ENCODE measurements around the gene CSF2RB.
A peak's percentile ranks its signal among the peaks of the same experiment; 100 is the strongest.

Gene CSF2RB

DNA sequence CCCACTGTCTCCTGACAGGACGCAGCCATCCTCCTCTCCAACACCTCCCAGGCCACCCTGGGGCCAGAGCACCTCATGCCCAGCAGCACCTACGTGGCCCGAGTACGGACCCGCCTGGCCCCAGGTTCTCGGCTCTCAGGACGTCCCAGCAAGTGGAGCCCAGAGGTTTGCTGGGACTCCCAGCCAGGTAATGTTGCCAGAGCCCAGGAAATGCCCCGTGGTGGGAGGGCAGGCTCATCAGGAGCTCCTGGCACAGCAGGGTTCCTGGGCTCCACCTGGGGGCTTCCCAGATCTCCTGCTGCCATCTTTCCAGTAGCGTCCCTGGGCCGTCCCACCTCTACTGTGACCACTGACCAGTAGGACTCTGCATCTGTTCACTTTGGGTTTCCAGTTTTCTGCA is 16.2 kb downstream of the CSF2RB start:
- no peak for DNase-seq
- TF ChIP-seq GATA1 (IDR thresholded peaks at IDR 0.05; ENCODE audit: low read depth, low read length), result no peak
- TF ChIP-seq POLR2A (IDR thresholded peaks at IDR 0.05; ENCODE audit: low read length), result no peak

DNA sequence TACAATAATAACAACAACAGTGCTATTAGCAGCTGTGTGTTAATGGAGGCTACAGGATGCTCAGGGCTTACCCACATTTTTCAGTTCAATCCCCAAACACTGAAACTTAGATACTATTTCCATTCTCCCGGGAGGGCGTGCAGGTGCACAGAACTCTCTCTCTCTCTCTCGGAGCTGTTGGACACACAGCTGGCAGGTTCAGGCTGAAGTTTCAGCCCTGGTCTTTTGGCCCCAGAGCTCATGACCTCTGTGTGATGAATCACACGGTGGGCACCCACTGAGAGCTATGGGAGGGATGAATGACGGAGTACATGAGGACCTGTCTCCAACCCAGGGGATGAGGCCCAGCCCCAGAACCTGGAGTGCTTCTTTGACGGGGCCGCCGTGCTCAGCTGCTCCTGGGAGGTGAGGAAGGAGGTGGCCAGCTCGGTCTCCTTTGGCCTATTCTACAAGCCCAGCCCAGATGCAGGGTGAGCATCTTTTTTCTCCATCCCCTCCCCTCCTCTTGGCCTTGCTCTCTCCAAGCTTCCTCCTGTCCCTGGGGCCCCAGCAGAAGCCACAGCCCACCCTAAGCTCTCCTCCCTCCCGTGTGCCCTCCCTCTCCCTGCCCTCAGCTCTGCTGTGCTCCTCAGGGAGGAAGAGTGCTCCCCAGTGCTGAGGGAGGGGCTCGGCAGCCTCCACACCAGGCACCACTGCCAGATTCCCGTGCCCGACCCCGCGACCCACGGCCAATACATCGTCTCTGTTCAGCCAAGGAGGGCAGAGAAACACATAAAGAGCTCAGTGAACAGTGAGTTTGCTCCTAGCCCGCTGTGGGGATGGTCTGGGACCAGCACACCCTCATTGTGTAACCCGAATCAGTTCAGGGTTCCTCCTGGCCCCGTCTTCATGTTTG is 16.9 kb downstream of the CSF2RB start:
- TF ChIP-seq GATA1 (IDR thresholded peaks at IDR 0.05; ENCODE audit: low read depth, low read length) (no peak), POLR2A (IDR thresholded peaks at IDR 0.05; ENCODE audit: low read length) (no peak)
- no peak for DNase-seq

DNA sequence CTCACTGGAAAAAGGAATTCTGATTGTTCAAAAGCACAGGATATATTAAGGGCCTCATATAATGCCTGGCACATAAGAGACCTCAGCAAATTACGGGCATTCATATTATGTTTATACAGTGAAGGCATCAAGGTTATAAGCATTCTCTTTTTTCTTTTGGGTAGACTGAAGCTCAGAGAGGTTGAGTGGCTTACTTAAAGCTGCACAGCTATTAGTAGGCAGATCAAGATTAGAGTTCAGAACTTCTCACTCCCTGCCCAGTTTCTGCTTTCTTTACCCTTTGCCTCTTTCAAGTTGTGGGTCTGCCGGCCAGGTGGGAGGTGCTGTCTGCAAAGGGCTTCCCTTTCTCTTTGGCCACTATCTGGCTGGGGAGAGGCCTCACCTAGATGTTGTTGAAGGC is 18.0 kb downstream of the CSF2RB start:
- no peak for TF ChIP-seq GATA1 (IDR thresholded peaks at IDR 0.05; ENCODE audit: low read depth, low read length)
- TF ChIP-seq POLR2A (IDR thresholded peaks at IDR 0.05; ENCODE audit: low read length), result no peak
- DNase-seq, result no peak

DNA sequence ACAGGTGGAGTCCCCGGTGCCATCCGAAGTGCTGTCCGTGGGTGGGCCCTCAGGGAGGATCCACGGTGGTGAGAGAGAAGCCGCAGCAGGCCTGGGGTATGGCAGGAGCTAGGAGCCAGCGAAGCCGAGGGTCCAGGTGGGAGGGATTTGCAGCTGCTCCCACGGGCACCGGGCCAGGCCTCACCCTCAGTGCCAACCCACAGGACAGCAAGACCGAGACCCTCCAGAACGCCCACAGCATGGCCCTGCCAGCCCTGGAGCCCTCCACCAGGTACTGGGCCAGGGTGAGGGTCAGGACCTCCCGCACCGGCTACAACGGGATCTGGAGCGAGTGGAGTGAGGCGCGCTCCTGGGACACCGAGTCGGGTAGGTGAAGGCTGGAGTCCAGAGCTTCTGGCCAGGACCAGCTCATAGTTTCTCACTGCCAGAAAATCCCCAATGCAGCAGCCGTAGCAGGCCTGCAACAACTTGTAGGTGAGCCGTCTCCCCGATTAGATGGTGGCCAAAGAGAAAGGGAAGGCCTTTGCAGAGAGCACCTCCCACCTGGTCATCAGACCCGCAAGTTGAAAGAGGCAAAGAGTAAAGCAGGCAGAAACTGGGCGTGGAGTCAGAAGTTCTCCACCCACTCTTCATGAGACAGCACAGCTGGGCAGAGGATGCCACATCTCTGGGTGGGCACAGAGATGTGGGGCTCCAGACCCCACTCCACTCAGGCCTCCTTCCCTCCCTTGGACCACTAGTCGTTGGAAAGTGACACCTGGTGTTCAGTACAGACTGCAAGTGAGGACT is 20.4 kb downstream of the CSF2RB start:
- no peak for DNase-seq

DNA sequence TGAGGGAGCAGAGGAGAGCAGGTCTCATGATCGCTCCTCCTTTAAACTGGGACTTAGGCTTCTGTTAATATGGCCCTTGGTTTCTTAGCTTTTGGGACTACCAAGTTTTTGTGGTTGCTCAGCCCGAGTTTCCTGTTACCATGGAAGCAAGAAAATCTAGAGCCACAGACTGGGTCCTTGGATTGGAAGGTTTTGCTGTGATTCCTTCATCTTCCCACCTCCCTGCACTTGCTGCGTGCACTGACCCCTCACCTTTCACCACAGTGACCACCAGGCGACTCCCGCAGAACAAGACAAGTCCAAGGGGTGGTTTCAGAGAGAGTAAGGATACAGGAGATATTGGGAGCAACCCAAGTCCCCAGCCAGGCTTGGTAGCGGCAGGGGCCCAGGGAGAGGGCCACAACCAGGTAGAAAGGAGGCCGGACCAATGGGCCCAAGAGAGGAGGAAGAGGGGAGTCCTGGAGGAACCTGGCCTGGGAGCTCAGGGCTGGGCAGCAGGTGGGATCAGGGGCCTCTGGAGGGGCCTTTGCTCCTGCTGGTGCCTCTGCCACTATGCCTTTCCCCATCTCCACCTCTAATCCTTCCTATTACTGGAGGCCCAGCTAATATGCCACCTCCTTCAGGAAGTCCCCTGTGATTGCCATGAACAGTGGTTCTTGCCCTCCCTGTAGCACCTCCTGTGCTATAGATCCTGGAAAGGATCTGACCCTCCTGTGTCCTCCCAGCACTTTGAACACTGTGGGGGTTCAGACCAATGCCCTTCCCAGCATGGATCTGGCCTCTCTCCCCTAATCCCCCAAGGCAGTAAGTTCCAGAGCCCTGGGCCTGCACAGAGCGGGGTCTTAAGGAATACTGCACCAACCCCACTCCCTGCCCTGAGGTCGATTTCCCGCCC is 21.2 kb downstream of the CSF2RB start:
- TF ChIP-seq POLR2A (IDR thresholded peaks at IDR 0.05; ENCODE audit: low read length) (no peak), GATA1 (IDR thresholded peaks at IDR 0.05; ENCODE audit: low read depth, low read length) (no peak)
- DNase-seq, result no peak

More for the DNA sequence above, 20.4 kb downstream of the CSF2RB start:
- TF ChIP-seq POLR2A (IDR thresholded peaks at IDR 0.05; ENCODE audit: low read length) (no peak), GATA1 (IDR thresholded peaks at IDR 0.05; ENCODE audit: low read depth, low read length) (no peak)

DNA sequence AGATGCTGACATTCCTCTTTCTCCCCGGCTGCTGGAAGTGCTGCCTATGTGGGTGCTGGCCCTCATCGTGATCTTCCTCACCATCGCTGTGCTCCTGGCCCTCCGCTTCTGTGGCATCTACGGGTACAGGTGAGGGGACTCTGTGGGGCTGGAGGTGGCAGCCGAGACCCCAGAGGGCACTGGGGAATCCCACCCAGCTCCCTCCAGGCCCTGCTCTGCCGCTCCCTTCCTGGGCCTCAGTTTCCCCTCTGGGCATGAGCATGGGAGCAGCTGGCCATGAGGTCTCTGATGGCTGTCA is 21.8 kb downstream of the CSF2RB start:
- no peak for DNase-seq
- no peak for TF ChIP-seq POLR2A (IDR thresholded peaks at IDR 0.05; ENCODE audit: low read length)
- no peak for TF ChIP-seq GATA1 (IDR thresholded peaks at IDR 0.05; ENCODE audit: low read depth, low read length)

DNA sequence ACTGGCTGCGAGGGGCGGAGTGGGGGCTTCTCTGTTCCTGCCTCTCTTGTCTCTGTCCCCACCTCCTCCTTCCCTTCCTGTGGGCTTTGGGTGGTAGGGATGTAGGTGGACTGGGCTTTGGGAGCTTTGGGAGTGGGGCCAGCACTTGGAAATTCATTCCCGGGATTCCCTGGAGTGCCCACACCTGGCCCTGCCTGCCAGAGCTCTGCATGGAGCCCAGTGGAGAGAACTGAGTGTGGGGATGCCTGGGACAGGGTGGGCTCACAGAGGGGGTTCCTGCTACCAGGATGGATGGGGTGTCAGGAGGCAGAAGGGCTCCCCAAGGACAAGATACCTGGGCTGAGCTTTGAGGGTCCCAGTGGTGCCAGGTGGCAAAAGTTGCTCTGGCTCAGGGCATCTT is 22.3 kb downstream of the CSF2RB start:
- DNase-seq, result no peak
- TF ChIP-seq GATA1 (IDR thresholded peaks at IDR 0.05; ENCODE audit: low read depth, low read length), result no peak
- no peak for TF ChIP-seq POLR2A (IDR thresholded peaks at IDR 0.05; ENCODE audit: low read length)

DNA sequence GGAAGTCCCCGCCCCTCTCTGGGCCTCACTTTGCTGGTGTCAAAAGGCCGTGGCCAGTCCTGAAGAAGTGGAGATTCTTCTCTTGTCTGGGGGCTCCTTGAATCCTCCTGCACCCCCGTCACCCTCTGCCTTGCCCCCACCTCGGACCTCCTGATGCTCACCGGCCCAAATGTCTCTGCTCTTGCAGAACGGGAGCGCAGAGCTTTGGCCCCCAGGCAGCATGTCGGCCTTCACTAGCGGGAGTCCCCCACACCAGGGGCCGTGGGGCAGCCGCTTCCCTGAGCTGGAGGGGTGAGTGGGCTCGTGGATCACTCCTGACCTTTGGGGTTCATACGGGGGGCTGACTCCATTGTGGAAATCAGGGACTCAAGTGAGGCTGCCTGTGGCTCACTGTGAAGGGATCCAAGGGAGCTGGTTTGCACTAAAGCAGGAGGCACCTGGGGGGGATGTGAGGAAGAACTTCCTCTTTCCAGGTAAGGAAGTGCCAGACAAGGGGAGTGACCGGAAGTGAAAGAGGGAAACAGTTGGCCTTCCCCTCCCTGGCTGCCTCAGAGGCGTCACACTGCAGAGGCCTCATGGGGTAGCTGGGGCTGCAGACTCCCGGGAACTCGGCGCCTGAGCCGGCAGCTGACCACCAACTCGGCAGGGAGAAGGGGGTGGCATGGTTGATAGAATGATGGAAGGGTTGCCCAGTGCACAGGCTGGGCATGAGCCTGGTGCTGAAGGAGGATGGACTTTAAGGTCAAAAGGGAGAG is 23.1 kb downstream of the CSF2RB start:
- no peak for DNase-seq
- TF ChIP-seq POLR2A (IDR thresholded peaks at IDR 0.05; ENCODE audit: low read length) (no peak), GATA1 (IDR thresholded peaks at IDR 0.05; ENCODE audit: low read depth, low read length) (no peak)

DNA sequence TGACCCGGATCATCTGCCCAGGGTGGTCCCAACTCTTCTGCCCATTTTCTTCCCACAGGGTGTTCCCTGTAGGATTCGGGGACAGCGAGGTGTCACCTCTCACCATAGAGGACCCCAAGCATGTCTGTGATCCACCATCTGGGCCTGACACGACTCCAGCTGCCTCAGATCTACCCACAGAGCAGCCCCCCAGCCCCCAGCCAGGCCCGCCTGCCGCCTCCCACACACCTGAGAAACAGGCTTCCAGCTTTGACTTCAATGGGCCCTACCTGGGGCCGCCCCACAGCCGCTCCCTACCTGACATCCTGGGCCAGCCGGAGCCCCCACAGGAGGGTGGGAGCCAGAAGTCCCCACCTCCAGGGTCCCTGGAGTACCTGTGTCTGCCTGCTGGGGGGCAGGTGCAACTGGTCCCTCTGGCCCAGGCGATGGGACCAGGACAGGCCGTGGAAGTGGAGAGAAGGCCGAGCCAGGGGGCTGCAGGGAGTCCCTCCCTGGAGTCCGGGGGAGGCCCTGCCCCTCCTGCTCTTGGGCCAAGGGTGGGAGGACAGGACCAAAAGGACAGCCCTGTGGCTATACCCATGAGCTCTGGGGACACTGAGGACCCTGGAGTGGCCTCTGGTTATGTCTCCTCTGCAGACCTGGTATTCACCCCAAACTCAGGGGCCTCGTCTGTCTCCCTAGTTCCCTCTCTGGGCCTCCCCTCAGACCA is 24.0 kb downstream of the CSF2RB start:
- DNase-seq, result no peak
- TF ChIP-seq GATA1 (IDR thresholded peaks at IDR 0.05; ENCODE audit: low read depth, low read length) (no peak), POLR2A (IDR thresholded peaks at IDR 0.05; ENCODE audit: low read length) (no peak)

DNA sequence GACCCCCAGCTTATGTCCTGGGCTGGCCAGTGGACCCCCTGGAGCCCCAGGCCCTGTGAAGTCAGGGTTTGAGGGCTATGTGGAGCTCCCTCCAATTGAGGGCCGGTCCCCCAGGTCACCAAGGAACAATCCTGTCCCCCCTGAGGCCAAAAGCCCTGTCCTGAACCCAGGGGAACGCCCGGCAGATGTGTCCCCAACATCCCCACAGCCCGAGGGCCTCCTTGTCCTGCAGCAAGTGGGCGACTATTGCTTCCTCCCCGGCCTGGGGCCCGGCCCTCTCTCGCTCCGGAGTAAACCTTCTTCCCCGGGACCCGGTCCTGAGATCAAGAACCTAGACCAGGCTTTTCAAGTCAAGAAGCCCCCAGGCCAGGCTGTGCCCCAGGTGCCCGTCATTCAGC is 24.6 kb downstream of the CSF2RB start:
- TF ChIP-seq POLR2A (IDR thresholded peaks at IDR 0.05; ENCODE audit: low read length), result no peak
- no peak for TF ChIP-seq GATA1 (IDR thresholded peaks at IDR 0.05; ENCODE audit: low read depth, low read length)
- DNase-seq, result no peak

DNA sequence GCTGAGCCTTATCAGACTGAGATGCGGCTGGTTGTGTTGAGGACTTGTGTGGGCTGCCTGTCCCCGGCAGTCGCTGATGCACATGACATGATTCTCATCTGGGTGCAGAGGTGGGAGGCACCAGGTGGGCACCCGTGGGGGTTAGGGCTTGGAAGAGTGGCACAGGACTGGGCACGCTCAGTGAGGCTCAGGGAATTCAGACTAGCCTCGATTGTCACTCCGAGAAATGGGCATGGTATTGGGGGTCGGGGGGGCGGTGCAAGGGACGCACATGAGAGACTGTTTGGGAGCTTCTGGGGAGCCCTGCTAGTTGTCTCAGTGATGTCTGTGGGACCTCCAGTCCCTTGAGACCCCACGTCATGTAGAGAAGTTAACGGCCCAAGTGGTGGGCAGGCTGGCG is 25.5 kb downstream of the CSF2RB start:
- TF ChIP-seq POLR2A (IDR thresholded peaks at IDR 0.05; ENCODE audit: low read length) (no peak), GATA1 (IDR thresholded peaks at IDR 0.05; ENCODE audit: low read depth, low read length) (no peak)
- DNase-seq, result no peak

DNA sequence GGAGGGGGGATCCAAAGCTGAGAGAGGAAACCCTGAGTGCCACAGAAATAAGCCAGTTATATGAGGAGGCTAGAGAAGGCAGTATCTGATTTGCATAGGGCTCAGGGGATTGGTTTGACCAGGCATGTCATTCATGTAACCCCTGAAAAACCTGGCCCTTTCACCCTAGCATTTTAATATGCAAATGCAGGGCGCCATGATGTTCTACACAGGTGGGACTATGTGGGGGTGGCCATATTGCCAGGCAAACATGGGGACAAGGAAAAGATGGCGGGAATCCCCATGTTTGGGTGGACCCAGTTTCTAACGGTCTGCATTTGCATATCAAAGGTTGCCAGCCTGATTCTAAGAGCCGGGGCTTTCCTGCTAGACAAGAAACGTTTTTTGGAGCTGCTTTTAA is 27.2 kb downstream of the CSF2RB start:
- DNase-seq, result peak in 1 of 2 experiments; percentile 28

DNA sequence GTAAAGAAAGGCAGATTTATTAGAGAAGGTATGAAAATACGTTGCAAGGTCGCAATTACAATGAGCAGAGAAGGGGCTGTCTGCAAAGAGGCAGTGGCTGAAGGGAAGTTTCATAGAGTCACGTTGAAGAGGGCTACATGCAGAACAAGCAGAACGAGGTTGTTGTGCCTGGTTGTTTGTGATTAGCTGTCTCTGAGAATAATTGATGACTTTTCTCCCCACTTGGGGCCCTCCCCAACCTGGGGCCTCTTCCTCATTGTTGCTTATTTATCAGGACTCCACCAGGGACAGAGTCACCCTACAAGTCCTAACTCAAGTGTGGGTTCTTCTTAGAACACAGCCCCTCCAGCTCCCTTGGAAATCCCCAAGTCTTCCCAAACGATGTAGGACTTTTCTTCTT is 29.1 kb downstream of the CSF2RB start:
- TF ChIP-seq GATA1 (IDR thresholded peaks at IDR 0.05; ENCODE audit: low read depth, low read length), result no peak
- TF ChIP-seq POLR2A (IDR thresholded peaks at IDR 0.05; ENCODE audit: low read length), result no peak
- DNase-seq, result no peak

More for the DNA sequence above, 27.2 kb downstream of the CSF2RB start:
- TF ChIP-seq GATA1 (IDR thresholded peaks at IDR 0.05; ENCODE audit: low read depth, low read length) (no peak), POLR2A (IDR thresholded peaks at IDR 0.05; ENCODE audit: low read length) (no peak)
